Measurements from ENCODE around the gene NUSAP1. TPM values are rescaled to one million over a fixed set of nuclear protein-coding genes. Genes with fewer than 3 reads are reported as not detected.

NUSAP1 gene
- polyA plus RNA-seq, 3 donors = 2.4 to 4.0 (median 3.5) TPM

DNA sequence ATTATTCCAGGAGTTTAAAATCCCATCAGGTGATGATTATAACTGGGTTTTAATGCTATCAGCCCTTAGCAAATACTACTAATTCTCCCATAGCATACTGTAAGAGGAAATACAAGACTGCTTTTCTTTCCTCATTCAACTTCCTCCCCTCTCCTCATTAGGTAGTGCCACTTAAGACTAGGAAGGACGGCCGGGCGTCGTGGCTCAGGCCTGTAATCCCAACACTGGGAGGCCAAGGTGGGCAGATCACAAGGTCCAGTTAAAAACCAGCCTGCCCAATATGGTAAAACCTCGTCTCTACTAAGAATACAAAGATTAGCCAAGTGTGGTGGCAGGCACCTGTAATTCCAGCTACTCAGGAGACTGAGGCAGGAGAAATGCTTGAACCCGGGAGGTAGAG lies 55.0 kb downstream of the NUSAP1 start:
- 49% methylated on average over 4 of the region's 6 CpGs for WGBS (ENCODE audit: insufficient coverage)
- H3K27me3 Mint-ChIP-seq (ENCODE audit: low read depth in 3 of 3) = peaks cover 0 to 2% (median 0%) of the 10 kb centered on the region in 3 donors
- H3K27ac Mint-ChIP-seq = peak overlapping the region in 5 of 7 donors; percentile 32 to 78 (median 71)
- no peak overlapping the region for H3K4me3 Mint-ChIP-seq
- intact Hi-C loops (cut with micrococcal nuclease) = no loop called here
- Histone ChIP-seq H3K4me2 (replicated peaks; ENCODE audit: extremely low read depth, low read length, poor library complexity, severe bottlenecking) (no peak overlapping the region), H3K9me3 (replicated peaks in 1 of 2; ENCODE audit: control insufficient read depth in 1 of 2, insufficient read depth in 1 of 2, low read length in 2 of 2) (no peaks in the 10 kb centered on the region), H3K9ac (ENCODE audit: insufficient read depth, low read length, poor library complexity, severe bottlenecking) (no peak overlapping the region), H4K20me1 (ENCODE audit: insufficient read depth, low read length) (no peaks in the 10 kb centered on the region), H3K36me3 (replicated peaks in 1 of 2; ENCODE audit: control insufficient read depth in 1 of 2, insufficient read depth in 2 of 2, low read length in 2 of 2) (peaks cover 11 to 37% of the 10 kb centered on the region in 2 donors), H3K27me3 (ENCODE audit: control insufficient read depth in 2 of 2, insufficient read depth in 2 of 2, low read length in 2 of 2) (no peaks in the 10 kb centered on the region), H3K4me3 (replicated peaks in 1 of 3; ENCODE audit: low read depth in 2 of 3, low read length in 3 of 3) (no peak overlapping the region), H3K4me1 (ENCODE audit: control insufficient read depth in 1 of 2, insufficient read depth in 2 of 2, low read length in 2 of 2) (peaks cover 0 to 3% of the 10 kb centered on the region in 2 donors), H3K79me2 (ENCODE audit: insufficient read depth, low read length) (no peaks in the 10 kb centered on the region), H2AFZ (ENCODE audit: insufficient read depth, low read depth, low read length, poor library complexity, severe bottlenecking) (no peak overlapping the region), H3K27ac (ENCODE audit: low read depth in 1 of 2, low read length in 2 of 2) (peak overlapping the region in 1 of 2 donors; percentile 55)
- H3K9me3 Mint-ChIP-seq = peaks cover 0 to 2% (median 0%) of the 10 kb centered on the region in 7 donors
- H3K36me3 Mint-ChIP-seq = peaks cover 21 to 36% of the 10 kb centered on the region in 2 donors
- peaks cover 11% of the 10 kb centered on the region for H3K4me1 Mint-ChIP-seq
- no peak for DNase-seq
- TF ChIP-seq CTCF (IDR thresholded peaks at IDR 0.05) = no peak

DNA sequence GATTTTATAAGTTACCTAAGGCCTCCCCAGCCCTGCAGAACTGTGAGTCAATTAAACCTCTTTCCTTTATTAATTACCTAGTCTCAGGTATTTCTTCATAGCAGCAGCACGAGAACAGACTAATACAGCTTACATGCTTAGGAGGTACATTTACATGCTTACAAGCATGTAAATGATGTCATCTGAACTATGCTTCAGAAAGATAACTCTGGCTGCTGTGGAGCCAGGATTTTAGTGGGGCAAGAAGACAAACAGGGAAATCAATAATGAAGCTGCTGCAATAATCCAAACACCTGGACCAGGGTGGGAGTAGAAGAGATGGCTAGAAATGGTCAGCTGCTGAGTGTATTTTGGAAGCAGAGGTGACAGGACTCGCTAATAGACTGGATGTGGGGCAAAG lies 60.0 kb downstream of the NUSAP1 start:
- 100% methylated on average over 1 of the region's 2 CpGs for WGBS (ENCODE audit: insufficient coverage)

More for the DNA sequence above, 60.0 kb downstream of the NUSAP1 start:
- Mint-ChIP-seq H3K9me3 (peaks cover 0 to 3% (median 0%) of the 10 kb centered on the region in 7 donors), H3K36me3 (peaks cover 34 to 65% of the 10 kb centered on the region in 2 donors), H3K27ac (peak overlapping the region in 5 of 7 donors; percentile 49 to 76 (median 58)), H3K27me3 (ENCODE audit: low read depth in 3 of 3) (peaks cover 0 to 2% (median 0%) of the 10 kb centered on the region in 3 donors), H3K4me1 (peaks cover 16% of the 10 kb centered on the region), H3K4me3 (no peak overlapping the region)
- Histone ChIP-seq H3K4me1 (ENCODE audit: control insufficient read depth in 1 of 2, insufficient read depth in 2 of 2, low read length in 2 of 2) (peaks cover 8 to 9% of the 10 kb centered on the region in 2 donors), H3K9ac (ENCODE audit: insufficient read depth, low read length, poor library complexity, severe bottlenecking) (no peak overlapping the region), H4K20me1 (ENCODE audit: insufficient read depth, low read length) (no peaks in the 10 kb centered on the region), H3K4me3 (replicated peaks in 1 of 3; ENCODE audit: low read depth in 2 of 3, low read length in 3 of 3) (no peak overlapping the region), H3K79me2 (ENCODE audit: insufficient read depth, low read length) (no peaks in the 10 kb centered on the region), H3K27ac (ENCODE audit: low read depth in 1 of 2, low read length in 2 of 2) (peak overlapping the region in 1 of 2 donors; percentile 37), H3K36me3 (replicated peaks in 1 of 2; ENCODE audit: control insufficient read depth in 1 of 2, insufficient read depth in 2 of 2, low read length in 2 of 2) (peaks cover 26 to 42% of the 10 kb centered on the region in 2 donors), H3K9me3 (replicated peaks in 1 of 2; ENCODE audit: control insufficient read depth in 1 of 2, insufficient read depth in 1 of 2, low read length in 2 of 2) (no peaks in the 10 kb centered on the region), H2AFZ (ENCODE audit: insufficient read depth, low read depth, low read length, poor library complexity, severe bottlenecking) (no peak overlapping the region), H3K27me3 (ENCODE audit: control insufficient read depth in 2 of 2, insufficient read depth in 2 of 2, low read length in 2 of 2) (no peaks in the 10 kb centered on the region), H3K4me2 (replicated peaks; ENCODE audit: extremely low read depth, low read length, poor library complexity, severe bottlenecking) (no peak overlapping the region)
- intact Hi-C loops (cut with micrococcal nuclease) = no loop called here
- DNase-seq = no peak
- TF ChIP-seq CTCF (IDR thresholded peaks at IDR 0.05) = no peak

Measured in CD14-positive monocyte (primary cell).